ENCODE data around the gene IL21.

IL21 gene

DNA sequence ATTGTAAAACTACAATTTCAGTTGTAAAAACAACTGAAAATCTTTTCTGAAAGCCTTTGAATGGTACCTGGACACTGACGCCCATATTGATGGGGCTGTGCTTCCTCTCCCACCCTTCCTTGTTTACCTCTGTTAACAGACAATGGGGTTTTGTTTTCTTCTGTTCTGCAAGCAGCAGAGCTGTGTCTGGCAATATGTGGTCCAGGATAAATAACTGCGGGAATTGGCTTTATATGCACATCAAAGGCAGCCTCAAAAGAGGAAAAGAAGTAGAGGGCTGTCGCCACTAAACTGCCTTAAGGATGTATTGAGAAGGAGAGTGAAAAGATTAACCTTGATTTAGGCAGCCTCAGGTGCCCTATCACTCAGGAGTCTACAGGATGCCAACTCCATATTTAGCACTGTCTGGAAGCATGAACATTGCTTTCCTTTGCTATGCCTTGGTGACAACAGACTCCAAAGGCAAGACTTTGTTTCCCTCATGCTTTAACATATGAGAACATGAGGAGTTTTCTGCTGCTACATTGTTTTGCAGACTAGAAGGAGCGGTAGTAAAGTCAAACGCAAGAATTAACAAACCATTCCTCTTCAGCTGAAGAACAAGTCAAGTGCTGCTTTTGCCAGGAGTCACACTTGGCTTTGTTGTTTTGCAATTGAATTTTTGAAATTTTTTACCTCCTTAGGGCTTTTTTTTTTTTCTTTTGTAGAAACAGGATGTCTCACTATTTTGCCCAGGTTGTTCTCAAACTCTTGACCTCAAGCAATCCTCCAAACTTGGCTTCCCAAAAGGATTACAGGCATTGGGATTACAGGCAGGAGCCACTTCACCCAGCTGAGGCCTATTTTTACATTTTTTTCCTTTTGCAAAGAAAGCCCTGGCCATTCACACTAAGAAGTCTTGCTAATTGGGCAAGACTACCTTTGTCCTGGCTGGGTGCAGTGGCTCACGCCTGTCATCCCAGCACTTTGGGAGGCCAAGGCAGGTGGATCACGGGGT is 3.0 kb downstream of the IL21 start:
- TF ChIP-seq, protein P1, sequence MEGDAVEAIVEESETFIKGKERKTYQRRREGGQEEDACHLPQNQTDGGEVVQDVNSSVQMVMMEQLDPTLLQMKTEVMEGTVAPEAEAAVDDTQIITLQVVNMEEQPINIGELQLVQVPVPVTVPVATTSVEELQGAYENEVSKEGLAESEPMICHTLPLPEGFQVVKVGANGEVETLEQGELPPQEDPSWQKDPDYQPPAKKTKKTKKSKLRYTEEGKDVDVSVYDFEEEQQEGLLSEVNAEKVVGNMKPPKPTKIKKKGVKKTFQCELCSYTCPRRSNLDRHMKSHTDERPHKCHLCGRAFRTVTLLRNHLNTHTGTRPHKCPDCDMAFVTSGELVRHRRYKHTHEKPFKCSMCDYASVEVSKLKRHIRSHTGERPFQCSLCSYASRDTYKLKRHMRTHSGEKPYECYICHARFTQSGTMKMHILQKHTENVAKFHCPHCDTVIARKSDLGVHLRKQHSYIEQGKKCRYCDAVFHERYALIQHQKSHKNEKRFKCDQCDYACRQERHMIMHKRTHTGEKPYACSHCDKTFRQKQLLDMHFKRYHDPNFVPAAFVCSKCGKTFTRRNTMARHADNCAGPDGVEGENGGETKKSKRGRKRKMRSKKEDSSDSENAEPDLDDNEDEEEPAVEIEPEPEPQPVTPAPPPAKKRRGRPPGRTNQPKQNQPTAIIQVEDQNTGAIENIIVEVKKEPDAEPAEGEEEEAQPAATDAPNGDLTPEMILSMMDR (conservative IDR thresholded peaks at IDR 0.05; ENCODE audit: low read depth, low read length): no peak
- DNase-seq (ENCODE audit: low read depth): no peak
- H3K4me3 ChIP-seq (ENCODE audit: low read length): no peak overlapping the region

DNA sequence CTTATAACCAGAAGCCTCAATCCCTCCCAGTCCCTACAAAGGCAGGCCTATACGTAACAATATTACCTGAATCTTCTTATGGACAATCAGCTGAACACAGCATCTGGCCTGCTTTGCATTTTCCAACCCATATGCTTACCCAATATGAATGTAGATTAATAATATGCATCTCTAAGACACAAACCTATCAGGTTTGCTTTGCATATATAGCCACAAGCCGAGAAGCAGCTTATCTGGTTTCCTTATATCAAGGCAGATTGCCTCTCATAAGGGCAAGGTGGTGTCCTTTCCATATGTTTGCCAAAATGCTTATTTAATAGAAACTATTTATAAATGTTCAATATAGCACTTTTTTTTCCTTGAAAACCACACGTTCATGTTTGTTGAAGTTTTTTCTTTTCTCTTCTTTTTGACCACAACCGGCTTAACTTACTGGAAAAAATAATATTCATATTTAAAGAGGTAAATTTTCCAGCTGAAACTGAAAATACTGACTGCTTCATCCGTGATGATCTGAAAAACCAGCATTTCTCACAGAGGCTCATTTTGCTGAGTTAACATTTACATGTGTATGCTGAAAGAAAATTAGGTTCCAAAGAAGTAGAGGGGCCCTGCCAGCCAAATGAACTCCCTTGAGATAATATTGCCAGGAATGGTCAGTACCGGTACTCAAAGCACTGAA is 3.8 kb downstream of the IL21 start:
- H3K4me3 ChIP-seq (ENCODE audit: low read length): no peak overlapping the region
- no peak for DNase-seq (ENCODE audit: low read depth)
- TF ChIP-seq, protein P1 (conservative IDR thresholded peaks at IDR 0.05; ENCODE audit: low read depth, low read length): no peak

DNA sequence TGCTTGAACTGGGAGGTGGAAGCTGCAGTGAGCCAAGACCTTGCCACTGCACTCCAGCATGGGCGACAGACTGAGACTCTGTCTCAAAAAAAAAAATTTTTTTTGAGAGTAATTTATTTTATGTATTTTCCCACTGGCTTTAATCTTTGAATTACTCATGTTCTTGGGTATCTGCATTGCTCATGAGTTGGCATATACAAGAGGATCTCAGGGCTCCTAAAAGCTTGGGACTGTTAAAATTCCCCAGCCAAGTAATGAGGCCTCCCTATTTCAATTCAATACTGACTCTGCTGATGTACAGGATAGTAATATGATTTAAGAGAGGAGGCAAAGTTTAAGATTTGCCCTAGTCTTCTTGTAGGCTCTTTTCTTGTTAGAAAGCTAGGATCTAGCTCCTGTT is 6.2 kb downstream of the IL21 start:
- no peak for DNase-seq (ENCODE audit: low read depth)
- H3K4me3 ChIP-seq (ENCODE audit: low read length): no peak overlapping the region
- TF ChIP-seq, protein P1 (conservative IDR thresholded peaks at IDR 0.05; ENCODE audit: low read depth, low read length): no peak

DNA sequence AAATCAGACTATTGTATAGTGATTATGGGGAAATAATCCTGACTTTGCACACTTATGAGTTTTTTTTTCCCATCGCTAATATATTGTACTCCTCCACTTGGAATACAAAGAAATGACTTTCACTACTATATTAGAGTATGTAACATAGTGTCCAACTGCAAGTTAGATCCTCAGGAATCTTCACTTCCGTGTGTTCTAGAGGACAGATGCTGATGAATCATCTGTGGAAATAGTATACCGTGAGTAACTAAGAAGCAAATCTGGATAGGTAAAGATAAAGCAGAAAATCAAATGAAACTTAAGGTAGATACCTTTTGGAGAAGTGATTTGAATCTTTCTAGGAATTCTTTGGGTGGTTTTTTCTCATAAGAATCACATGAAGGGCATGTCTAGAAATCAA is 8.3 kb downstream of the IL21 start:
- no peak for DNase-seq (ENCODE audit: low read depth)
- TF ChIP-seq, protein P1 (conservative IDR thresholded peaks at IDR 0.05; ENCODE audit: low read depth, low read length): no peak
- no peak overlapping the region for H3K4me3 ChIP-seq (ENCODE audit: low read length)

DNA sequence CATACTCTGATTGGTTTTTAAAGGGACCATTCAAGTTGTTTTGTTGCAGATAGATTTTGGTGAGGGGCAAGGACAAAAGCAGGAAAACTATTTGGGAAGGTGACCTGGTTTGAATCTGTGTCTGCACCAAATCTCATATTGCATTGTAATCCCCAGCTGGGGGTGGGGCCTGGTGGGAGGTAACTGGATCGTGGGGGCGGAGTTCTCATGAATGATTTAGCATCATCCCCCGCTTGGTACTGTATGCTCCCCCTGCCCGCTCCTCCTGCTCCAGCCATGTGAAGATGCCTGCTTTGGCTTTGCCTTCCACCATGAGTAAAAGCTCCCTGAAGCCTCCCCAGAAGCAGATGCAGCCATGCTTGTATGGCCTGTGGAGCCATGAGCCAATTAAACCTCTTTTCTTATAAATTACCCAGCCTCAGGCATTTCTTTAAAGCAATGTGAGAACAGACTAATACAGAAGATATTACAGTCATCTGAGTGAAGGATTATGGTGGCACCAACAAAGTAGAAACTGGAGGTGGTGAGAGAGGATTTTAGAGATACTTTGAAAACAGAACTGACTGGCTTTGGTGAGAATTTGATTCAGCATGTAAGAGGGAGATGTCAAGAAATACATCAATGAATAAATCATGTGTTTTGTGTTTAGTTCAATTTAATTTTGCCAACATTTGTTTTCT is 14.4 kb downstream of the IL21 start:
- DNase-seq (ENCODE audit: low read depth): no peak
- no peak overlapping the region for H3K4me3 ChIP-seq (ENCODE audit: low read length)
- TF ChIP-seq, protein P1 (conservative IDR thresholded peaks at IDR 0.05; ENCODE audit: low read depth, low read length): no peak

DNA sequence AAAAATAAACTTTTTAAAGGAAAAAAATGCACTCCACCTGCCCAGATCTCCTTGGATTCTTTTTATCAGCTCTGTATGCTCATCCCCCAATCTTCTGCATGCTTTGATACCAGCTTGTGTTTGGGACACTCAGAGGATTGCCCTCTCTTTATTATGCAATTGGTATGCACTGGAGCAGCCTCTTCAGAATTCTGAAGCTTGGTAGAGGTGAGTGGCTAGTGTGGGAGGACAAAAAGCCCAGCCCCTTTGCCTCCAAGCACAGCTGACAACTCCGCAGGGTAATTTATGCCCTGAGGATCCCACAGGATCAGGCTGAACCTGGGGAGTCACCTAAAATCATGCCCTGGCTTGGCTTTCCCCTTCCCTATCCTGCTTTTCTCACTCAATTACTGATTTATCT is 16.7 kb downstream of the IL21 start:
- TF ChIP-seq, protein P1 (conservative IDR thresholded peaks at IDR 0.05; ENCODE audit: low read depth, low read length): no peak
- no peak overlapping the region for H3K4me3 ChIP-seq (ENCODE audit: low read length)

More for the DNA sequence above, 16.7 kb downstream of the IL21 start:
- no peak for DNase-seq (ENCODE audit: low read depth)

Measured in retinal pigment epithelial cell (primary cell).